ENCODE results near the gene USP34.
"Not testable (repeated sequence)": the region's sequence is repeated elsewhere in the genome, so short reads cannot be mapped to it uniquely, and the experiment has no call there.

Gene USP34

GRCh38 chr2:61177727-61178549, 292.9 kb downstream of the USP34 start:
- peak overlapping the region; percentile 88 for H3K9ac ChIP-seq (ENCODE audit: low read length)
- H3K36me3 ChIP-seq (ENCODE audit: control insufficient read depth, insufficient read depth, low read length), result peaks cover 11% of the 10 kb centered on the region
- H3K27ac ChIP-seq (ENCODE audit: low read depth, low read length), result peak overlapping the region; percentile 94
- H3K4me3 ChIP-seq (ENCODE audit: low read length), result peak overlapping the region; percentile 80
- no peaks in the 10 kb centered on the region for H3K27me3 ChIP-seq (ENCODE audit: control insufficient read depth, insufficient read depth, low read length)
- peaks cover 39% of the 10 kb centered on the region for H3K4me1 ChIP-seq (ENCODE audit: control insufficient read depth, insufficient read depth, low read length)

DNA sequence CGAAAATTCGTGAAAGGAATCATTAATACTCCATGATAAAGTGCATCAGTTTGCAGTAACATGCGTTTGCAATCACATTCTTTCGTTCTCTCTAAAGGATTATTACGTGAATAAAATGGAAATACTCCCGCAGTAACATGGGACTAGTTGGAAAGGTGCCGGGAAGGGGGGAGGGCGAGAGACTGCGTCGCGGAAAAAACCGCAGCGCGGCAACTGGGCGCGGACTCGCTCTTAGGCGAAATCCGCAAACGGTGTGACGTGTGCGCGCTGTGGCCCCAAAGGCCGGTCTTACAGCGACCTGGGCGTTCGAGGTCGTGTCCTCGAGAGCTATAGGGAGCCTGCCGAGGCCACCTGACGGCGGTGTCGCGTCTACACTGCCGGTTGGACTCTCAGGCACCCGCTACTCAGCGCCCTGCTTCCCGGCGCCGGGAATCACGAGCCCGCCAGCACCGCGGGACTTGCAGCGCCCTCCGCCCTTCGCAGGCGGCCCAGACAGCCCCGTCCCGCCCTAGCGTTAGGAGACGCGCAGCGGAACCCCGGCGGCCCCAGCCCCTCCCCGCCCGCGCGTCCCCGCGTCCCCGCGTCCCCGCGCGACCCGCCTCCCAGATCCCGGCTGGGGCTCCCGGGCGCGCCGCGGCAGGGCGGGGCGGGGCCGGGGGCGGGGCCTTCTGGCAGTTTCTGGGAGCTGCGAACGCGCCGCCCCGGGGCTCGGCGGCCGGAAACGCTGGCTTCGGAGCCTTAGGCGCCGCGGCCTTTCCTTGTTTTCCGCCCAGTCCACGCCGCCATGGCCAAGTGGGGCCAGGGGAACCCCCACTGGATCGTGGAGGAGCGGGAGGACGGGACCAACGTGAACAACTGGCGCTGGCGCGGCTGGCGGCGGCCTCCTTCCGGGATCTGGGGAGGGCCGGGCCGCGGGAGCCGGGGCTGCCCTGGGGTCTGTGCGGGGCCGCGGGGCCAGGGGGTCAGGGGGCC, 293.8 kb downstream of the USP34 start:
- peaks cover 39% of the 10 kb centered on the region for H3K4me1 ChIP-seq (ENCODE audit: control insufficient read depth, insufficient read depth, low read length)

GRCh38 chr2:61175036-61175435, 295.9 kb downstream of the USP34 start:
- no peak overlapping the region for H3K4me3 ChIP-seq (ENCODE audit: low read length)
- H3K9ac ChIP-seq (ENCODE audit: low read length), result no peak overlapping the region
- no peak overlapping the region for H3K27ac ChIP-seq (ENCODE audit: low read depth, low read length)
- no peaks in the 10 kb centered on the region for H3K36me3 ChIP-seq (ENCODE audit: control insufficient read depth, insufficient read depth, low read length)
- H3K4me1 ChIP-seq (ENCODE audit: control insufficient read depth, insufficient read depth, low read length), result peaks cover 26% of the 10 kb centered on the region
- no peaks in the 10 kb centered on the region for H3K27me3 ChIP-seq (ENCODE audit: control insufficient read depth, insufficient read depth, low read length)

More for the DNA sequence above, 293.8 kb downstream of the USP34 start:
- peak overlapping the region; percentile 97 for H3K27ac ChIP-seq (ENCODE audit: low read depth, low read length)
- H3K36me3 ChIP-seq (ENCODE audit: control insufficient read depth, insufficient read depth, low read length), result peaks cover 5% of the 10 kb centered on the region
- peak overlapping the region; percentile 82 for H3K4me3 ChIP-seq (ENCODE audit: low read length)
- H3K9ac ChIP-seq (ENCODE audit: low read length), result peak overlapping the region; percentile 88
- no peaks in the 10 kb centered on the region for H3K27me3 ChIP-seq (ENCODE audit: control insufficient read depth, insufficient read depth, low read length)

- no peaks in the 10 kb centered on the region for H3K36me3 ChIP-seq (ENCODE audit: control insufficient read depth, insufficient read depth, low read length)
- H3K4me1 ChIP-seq (ENCODE audit: control insufficient read depth, insufficient read depth, low read length), result peaks cover 8% of the 10 kb centered on the region
- H3K4me3 ChIP-seq (ENCODE audit: low read length), result no peak overlapping the region
- no peaks in the 10 kb centered on the region for H3K27me3 ChIP-seq (ENCODE audit: control insufficient read depth, insufficient read depth, low read length)
- no peak overlapping the region for H3K9ac ChIP-seq (ENCODE audit: low read length)
- no peak overlapping the region for H3K27ac ChIP-seq (ENCODE audit: low read depth, low read length)
Measured at GRCh38 chr2:61173116-61173515, 297.8 kb downstream of the USP34 start.

DNA sequence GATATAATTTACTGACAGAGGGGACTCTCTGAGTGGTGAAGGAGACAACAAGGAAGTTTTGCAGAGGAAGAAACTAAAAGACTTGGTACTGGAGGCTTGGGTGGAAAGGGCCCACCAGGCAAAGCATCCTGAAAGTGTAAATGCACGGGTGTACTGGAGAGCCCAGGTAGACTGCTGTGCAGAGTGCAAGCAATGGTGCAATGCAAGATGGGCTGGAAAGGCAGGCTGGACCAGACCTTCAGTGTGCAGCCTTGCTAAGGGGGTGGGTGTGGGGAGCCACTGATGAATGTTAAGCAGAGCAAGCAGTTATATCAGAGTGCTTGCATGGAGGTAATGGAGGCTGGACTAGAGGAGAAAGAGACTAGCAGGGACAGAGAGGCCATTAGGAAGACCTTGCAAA, 298.2 kb downstream of the USP34 start:
- H3K9ac ChIP-seq (ENCODE audit: low read length), result no peak overlapping the region
- H3K4me3 ChIP-seq (ENCODE audit: low read length), result no peak overlapping the region
- H3K36me3 ChIP-seq (ENCODE audit: control insufficient read depth, insufficient read depth, low read length), result no peaks in the 10 kb centered on the region
- no peak overlapping the region for H3K27ac ChIP-seq (ENCODE audit: low read depth, low read length)
- H3K27me3 ChIP-seq (ENCODE audit: control insufficient read depth, insufficient read depth, low read length), result no peaks in the 10 kb centered on the region
- peaks cover 5% of the 10 kb centered on the region for H3K4me1 ChIP-seq (ENCODE audit: control insufficient read depth, insufficient read depth, low read length)

- Histone ChIP-seq H3K36me3 (ENCODE audit: control insufficient read depth, insufficient read depth, low read length) (peaks cover 3% of the 10 kb centered on the region), H3K4me1 (ENCODE audit: control insufficient read depth, insufficient read depth, low read length) (no peaks in the 10 kb centered on the region), H3K4me3 (ENCODE audit: low read length) (no peak overlapping the region), H3K27ac (ENCODE audit: low read depth, low read length) (no peak overlapping the region), H3K9ac (ENCODE audit: low read length) (no peak overlapping the region), H3K27me3 (ENCODE audit: control insufficient read depth, insufficient read depth, low read length) (no peaks in the 10 kb centered on the region)
Measured at GRCh38 chr2:61167579-61167978, 303.3 kb downstream of the USP34 start.

GRCh38 chr2:61165946-61166345, 304.9 kb downstream of the USP34 start:
- H3K27me3 ChIP-seq (ENCODE audit: control insufficient read depth, insufficient read depth, low read length), result no peaks in the 10 kb centered on the region
- no peaks in the 10 kb centered on the region for H3K4me1 ChIP-seq (ENCODE audit: control insufficient read depth, insufficient read depth, low read length)
- peaks cover 3% of the 10 kb centered on the region for H3K36me3 ChIP-seq (ENCODE audit: control insufficient read depth, insufficient read depth, low read length)
- no peak overlapping the region for H3K4me3 ChIP-seq (ENCODE audit: low read length)
- no peak overlapping the region for H3K27ac ChIP-seq (ENCODE audit: low read depth, low read length)
- H3K9ac ChIP-seq (ENCODE audit: low read length), result no peak overlapping the region

DNA sequence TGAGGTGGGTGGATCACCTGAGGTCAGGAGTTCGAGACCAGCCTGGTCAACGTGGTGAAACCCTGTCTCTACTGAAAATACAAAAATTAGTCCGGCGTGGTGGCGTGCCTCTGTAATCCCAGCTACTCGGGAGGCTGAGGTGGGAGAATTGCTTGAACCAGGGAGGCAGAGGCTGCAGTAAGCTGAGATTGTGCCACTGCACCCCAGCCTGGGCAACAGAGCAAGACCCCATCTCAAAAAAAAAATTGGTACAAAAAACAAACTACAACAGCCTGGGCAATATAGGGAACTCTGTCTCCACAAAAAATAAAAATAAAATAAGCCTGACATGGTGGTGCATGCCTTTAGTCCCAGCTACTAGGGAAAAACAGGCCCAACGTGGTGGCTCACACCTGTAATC, 305.8 kb downstream of the USP34 start:
- H3K9ac ChIP-seq (ENCODE audit: low read length); H3K36me3 ChIP-seq (ENCODE audit: control insufficient read depth, insufficient read depth, low read length); H3K4me3 ChIP-seq (ENCODE audit: low read length); H3K27ac ChIP-seq (ENCODE audit: low read depth, low read length); H3K4me1 ChIP-seq (ENCODE audit: control insufficient read depth, insufficient read depth, low read length); H3K27me3 ChIP-seq (ENCODE audit: control insufficient read depth, insufficient read depth, low read length): not testable (repeated sequence)

DNA sequence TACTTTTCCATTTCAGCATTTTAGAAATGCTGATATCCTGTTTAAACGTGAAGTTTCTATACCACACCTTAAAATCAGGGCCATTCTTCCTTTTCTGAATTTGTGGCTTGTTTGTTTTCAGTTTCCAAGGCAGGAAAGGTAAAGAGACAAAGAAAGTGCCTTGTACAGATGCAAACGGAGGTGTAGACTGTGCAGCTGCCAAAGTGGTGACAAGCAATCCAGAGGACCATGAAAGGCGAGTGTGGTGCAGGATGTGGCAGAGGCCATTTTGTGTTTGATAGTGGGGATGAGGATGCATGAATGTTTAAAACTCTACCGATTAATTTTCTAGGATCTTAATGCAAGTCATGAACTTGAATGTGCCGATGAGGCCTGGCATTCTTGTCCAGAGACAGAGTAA, 308.2 kb downstream of the USP34 start:
- no peaks in the 10 kb centered on the region for H3K27me3 ChIP-seq (ENCODE audit: control insufficient read depth, insufficient read depth, low read length)
- no peak overlapping the region for H3K9ac ChIP-seq (ENCODE audit: low read length)
- no peaks in the 10 kb centered on the region for H3K4me1 ChIP-seq (ENCODE audit: control insufficient read depth, insufficient read depth, low read length)
- H3K27ac ChIP-seq (ENCODE audit: low read depth, low read length), result no peak overlapping the region
- peaks cover 3% of the 10 kb centered on the region for H3K36me3 ChIP-seq (ENCODE audit: control insufficient read depth, insufficient read depth, low read length)
- no peak overlapping the region for H3K4me3 ChIP-seq (ENCODE audit: low read length)

GRCh38 chr2:61161888-61162287, 309.0 kb downstream of the USP34 start, which contains the start of gene C2orf74:
Gene C2orf74 (plus strand): TSS chr2:61162188. CDS start chr2:61162515, 327 bp downstream.
- Histone ChIP-seq H3K9ac (ENCODE audit: low read length) (no peak within 1 kb of the TSS), H3K4me3 (ENCODE audit: low read length) (no peak within 1 kb of the TSS), H3K27ac (ENCODE audit: low read depth, low read length) (no peak within 1 kb of the TSS), H3K4me1 (ENCODE audit: control insufficient read depth, insufficient read depth, low read length) (no peaks in the 10 kb centered on the region), H3K36me3 (ENCODE audit: control insufficient read depth, insufficient read depth, low read length) (peaks cover 3% of the 10 kb centered on the region), H3K27me3 (ENCODE audit: control insufficient read depth, insufficient read depth, low read length) (no peaks in the 10 kb centered on the region)

DNA sequence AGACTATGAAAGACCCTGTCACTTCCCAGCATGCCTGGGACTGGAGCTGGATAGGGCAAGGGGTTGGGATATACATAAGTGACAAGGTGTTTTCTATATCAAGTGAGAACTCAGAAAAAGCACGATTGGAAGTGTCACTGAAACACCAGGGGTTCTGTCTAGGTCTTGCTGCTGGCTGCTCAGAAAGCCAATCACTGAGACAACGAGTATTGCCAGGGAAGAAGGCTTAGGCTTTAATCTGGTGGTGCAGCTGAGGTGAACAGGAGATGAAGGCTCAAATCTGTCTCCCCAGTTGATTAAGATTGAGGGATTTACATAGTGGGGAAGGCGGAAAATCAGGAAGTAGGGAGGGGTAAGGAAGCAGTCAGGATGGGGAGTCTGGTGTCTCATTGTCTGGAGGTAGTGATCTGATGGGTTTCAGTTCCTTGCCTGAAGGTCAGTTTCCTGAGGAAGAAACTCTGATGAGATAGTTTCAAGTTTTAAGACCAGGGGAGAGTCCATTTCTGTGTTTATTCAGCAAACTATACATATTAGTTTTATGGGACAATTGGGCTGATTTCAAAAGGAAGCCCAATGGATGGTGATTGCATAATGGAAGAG, 312.4 kb downstream of the USP34 start:
- H3K4me1 ChIP-seq (ENCODE audit: control insufficient read depth, insufficient read depth, low read length), result no peaks in the 10 kb centered on the region
- H3K27me3 ChIP-seq (ENCODE audit: control insufficient read depth, insufficient read depth, low read length), result no peaks in the 10 kb centered on the region
- no peak overlapping the region for H3K9ac ChIP-seq (ENCODE audit: low read length)
- H3K27ac ChIP-seq (ENCODE audit: low read depth, low read length), result no peak overlapping the region
- no peak overlapping the region for H3K4me3 ChIP-seq (ENCODE audit: low read length)
- peaks cover 3% of the 10 kb centered on the region for H3K36me3 ChIP-seq (ENCODE audit: control insufficient read depth, insufficient read depth, low read length)

- Histone ChIP-seq H3K4me1 (ENCODE audit: control insufficient read depth, insufficient read depth, low read length) (no peaks in the 10 kb centered on the region), H3K4me3 (ENCODE audit: low read length) (no peak overlapping the region), H3K36me3 (ENCODE audit: control insufficient read depth, insufficient read depth, low read length) (no peaks in the 10 kb centered on the region), H3K9ac (ENCODE audit: low read length) (no peak overlapping the region), H3K27ac (ENCODE audit: low read depth, low read length) (no peak overlapping the region), H3K27me3 (ENCODE audit: control insufficient read depth, insufficient read depth, low read length) (no peaks in the 10 kb centered on the region)
Measured at GRCh38 chr2:61157371-61158003, 313.4 kb downstream of the USP34 start.
